Sigmoid colon (tissue), 7 donors: Measurements from ENCODE around the gene CCP110. TPM values are rescaled to one million over a fixed set of nuclear protein-coding genes. Genes with fewer than 3 reads are reported as not detected.

Experiments
- DNase-seq: peaks from one replicate; pipeline ENCODE4 v3.0.0-alpha.2; 2019
- H3K27ac ChIP-seq, 4 donors: fragments of 200-600 bp; sonication (generic); one replicate each; pipeline ENCODE4 v1.5.1; 2016 to 2019; ENCODE audit warnings: mild to moderate bottlenecking in 1 of 4
- H3K27me3 ChIP-seq, 3 donors: fragments of 200-600 bp; sonication (generic); one replicate each; pipeline ENCODE4 v1.5.1; 2019; ENCODE audit warnings: mild to moderate bottlenecking in 1 of 3
- H3K36me3 ChIP-seq, 4 donors: fragments of 200-600 bp; sonication (generic); one replicate each; pipeline ENCODE4 v1.5.1; 2016 to 2019
- H3K4me1 ChIP-seq, 4 donors: fragments of 200-600 bp; sonication (generic); one replicate each; pipeline ENCODE4 v1.5.1; 2017 to 2019
- H3K4me3 ChIP-seq, 4 donors: fragments of 200-600 bp; sonication (generic); one replicate each; pipeline ENCODE4 v1.5.1; 2017 to 2019; ENCODE audit warnings: mild to moderate bottlenecking in 2 of 4, moderate library complexity in 1 of 4
- H3K9me3 ChIP-seq, 4 donors: fragments of 200-600 bp in 3 of 4; sonication (generic) in 3 of 4; one replicate each; pipeline versions ENCODE4 v1.5.1 to v1.6.1; 2013 to 2019
- EP300 ChIP-seq, 4 donors: sonication (generic); formaldehyde crosslinking; IDR thresholded peaks; one replicate each; pipeline ENCODE4 v1.6.1; 2017; ENCODE audit warnings: antibody characterized with exemption in 4 of 4
- POLR2A ChIP-seq, 2 donors: fragments of 450-650 bp; IDR thresholded peaks; one replicate each; pipeline ENCODE4 v1.6.1; 2016; ENCODE audit warnings: antibody characterized with exemption in 2 of 2, mild to moderate bottlenecking in 2 of 2, moderate library complexity in 2 of 2
- POLR2AphosphoS5 ChIP-seq, 4 donors: sonication (generic); formaldehyde crosslinking; IDR thresholded peaks; one replicate each; pipeline ENCODE4 v1.6.1; 2017; ENCODE audit warnings: antibody characterized with exemption in 4 of 4
- WGBS, 2 donors: extraction: QIAGEN DNeasy Blood & Tissue Kit; methylation state at CpG; one replicate each; pipeline ENCODE4 v1.1.7; 2013; 5-methylcytosine and 5-hydroxymethylcytosine counted together
- intact Hi-C: fragments of 100-400 bp; cut with DNase I; formaldehyde crosslinking; loops from one replicate; pipeline ENCODE4 v1.15.1; 2023
- polyA plus RNA-seq, 3 donors: library from polyadenylated mRNA; stranded (reverse); fragments of 200-250 nt; gene quantifications; one replicate each; pipeline ENCODE4 v1.2.3, GENCODE V29; 2013
- total RNA-seq, 4 donors: library from RNA; depleted of rRNA; stranded (reverse); fragments of >200 nt; gene quantifications; one replicate each; pipeline ENCODE4 v1.1.0, GENCODE V29; 2016
- TF ChIP-seq, protein P1 (sequence below), 4 experiments: fragments of 450-650 bp in 3 of 4; fragments of 200-600 bp in 1 of 4; IDR thresholded peaks; one replicate each; pipeline ENCODE4 v1.5.1; 2016 to 2019; ENCODE audit warnings: antibody characterized with exemption in 4 of 4, mild to moderate bottlenecking in 3 of 4, moderate library complexity in 2 of 4
- donor health status: healthy with polysubstance abuse.
- donor health status: Bipolar disorder and iron deficiency.
- donor health status: healthy.

The CCP110 gene
- total and polyA plus RNA-seq, 7 donors = 2.4 to 20.7 (median 13.3) TPM

DNA sequence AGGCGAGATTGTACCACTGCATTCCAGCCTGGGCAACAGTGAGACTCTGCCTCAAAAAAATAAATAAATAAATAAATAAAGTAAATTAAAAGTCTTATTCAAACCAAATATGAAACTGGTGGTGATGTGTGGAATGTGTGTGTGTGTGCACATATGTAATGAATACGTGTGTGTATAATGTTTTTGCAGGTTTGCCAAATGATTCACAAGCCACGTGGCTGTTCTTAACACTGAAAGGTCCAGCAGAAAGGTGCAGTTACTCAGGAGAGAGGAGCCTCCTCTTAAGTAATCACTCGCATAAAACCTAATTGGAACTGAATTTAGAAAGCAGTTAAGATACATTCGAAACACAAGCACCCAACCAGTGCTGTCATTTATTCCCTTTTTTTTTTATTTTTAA is 24.7 kb upstream of the CCP110 start:
- Histone ChIP-seq H3K27ac (no peak overlapping the region), H3K4me3 (no peak overlapping the region), H3K36me3 (peaks cover 14 to 53% (median 19%) of the 10 kb centered on the region in 4 donors), H3K4me1 (no peaks in the 10 kb centered on the region), H3K27me3 (no peaks in the 10 kb centered on the region), H3K9me3 (no peaks in the 10 kb centered on the region)
- WGBS, 2 donors = 75 to 76% methylated on average over 5 of the region's 5 CpGs
- DNase-seq = no peak
- TF ChIP-seq, protein P1, sequence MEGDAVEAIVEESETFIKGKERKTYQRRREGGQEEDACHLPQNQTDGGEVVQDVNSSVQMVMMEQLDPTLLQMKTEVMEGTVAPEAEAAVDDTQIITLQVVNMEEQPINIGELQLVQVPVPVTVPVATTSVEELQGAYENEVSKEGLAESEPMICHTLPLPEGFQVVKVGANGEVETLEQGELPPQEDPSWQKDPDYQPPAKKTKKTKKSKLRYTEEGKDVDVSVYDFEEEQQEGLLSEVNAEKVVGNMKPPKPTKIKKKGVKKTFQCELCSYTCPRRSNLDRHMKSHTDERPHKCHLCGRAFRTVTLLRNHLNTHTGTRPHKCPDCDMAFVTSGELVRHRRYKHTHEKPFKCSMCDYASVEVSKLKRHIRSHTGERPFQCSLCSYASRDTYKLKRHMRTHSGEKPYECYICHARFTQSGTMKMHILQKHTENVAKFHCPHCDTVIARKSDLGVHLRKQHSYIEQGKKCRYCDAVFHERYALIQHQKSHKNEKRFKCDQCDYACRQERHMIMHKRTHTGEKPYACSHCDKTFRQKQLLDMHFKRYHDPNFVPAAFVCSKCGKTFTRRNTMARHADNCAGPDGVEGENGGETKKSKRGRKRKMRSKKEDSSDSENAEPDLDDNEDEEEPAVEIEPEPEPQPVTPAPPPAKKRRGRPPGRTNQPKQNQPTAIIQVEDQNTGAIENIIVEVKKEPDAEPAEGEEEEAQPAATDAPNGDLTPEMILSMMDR (IDR thresholded peaks at IDR 0.05) = no peak
- TF ChIP-seq POLR2A (IDR thresholded peaks at IDR 0.05) = no peak
- no peak for TF ChIP-seq POLR2AphosphoS5 (IDR thresholded peaks at IDR 0.05)
- no peak for TF ChIP-seq EP300 (IDR thresholded peaks at IDR 0.05)
- intact Hi-C loops = no loop called here

DNA sequence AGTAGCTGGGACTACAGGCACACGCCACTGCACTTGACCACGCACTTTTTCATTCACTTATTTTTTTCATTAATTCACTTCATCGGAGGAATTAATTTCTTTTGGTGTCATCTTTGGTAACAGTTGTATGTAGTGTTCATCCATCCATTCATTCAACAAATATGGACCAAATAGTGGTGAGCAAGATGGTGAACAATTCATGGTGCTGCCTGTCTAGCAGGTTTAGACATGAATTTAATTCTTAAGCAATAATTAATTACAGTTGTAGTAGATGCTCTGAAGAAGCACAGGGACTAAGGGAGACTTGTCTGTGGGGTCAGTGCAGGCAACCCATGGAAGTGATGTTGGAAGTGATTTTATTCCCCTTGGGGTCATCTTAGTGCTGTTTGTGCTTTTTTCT is 24.3 kb upstream of the CCP110 start:
- Histone ChIP-seq H3K36me3 (peaks cover 18 to 58% (median 24%) of the 10 kb centered on the region in 4 donors), H3K27me3 (no peaks in the 10 kb centered on the region), H3K27ac (no peak overlapping the region), H3K4me1 (no peaks in the 10 kb centered on the region), H3K4me3 (no peak overlapping the region), H3K9me3 (no peaks in the 10 kb centered on the region)
- 79 to 98% methylated on average over 3 of the region's 3 CpGs for WGBS, 2 donors
- intact Hi-C loops = no loop called here
- TF ChIP-seq, protein P1 (IDR thresholded peaks at IDR 0.05) = no peak
- TF ChIP-seq POLR2AphosphoS5 (IDR thresholded peaks at IDR 0.05) (no peak), POLR2A (IDR thresholded peaks at IDR 0.05) (no peak), EP300 (IDR thresholded peaks at IDR 0.05) (no peak)
- no peak for DNase-seq

DNA sequence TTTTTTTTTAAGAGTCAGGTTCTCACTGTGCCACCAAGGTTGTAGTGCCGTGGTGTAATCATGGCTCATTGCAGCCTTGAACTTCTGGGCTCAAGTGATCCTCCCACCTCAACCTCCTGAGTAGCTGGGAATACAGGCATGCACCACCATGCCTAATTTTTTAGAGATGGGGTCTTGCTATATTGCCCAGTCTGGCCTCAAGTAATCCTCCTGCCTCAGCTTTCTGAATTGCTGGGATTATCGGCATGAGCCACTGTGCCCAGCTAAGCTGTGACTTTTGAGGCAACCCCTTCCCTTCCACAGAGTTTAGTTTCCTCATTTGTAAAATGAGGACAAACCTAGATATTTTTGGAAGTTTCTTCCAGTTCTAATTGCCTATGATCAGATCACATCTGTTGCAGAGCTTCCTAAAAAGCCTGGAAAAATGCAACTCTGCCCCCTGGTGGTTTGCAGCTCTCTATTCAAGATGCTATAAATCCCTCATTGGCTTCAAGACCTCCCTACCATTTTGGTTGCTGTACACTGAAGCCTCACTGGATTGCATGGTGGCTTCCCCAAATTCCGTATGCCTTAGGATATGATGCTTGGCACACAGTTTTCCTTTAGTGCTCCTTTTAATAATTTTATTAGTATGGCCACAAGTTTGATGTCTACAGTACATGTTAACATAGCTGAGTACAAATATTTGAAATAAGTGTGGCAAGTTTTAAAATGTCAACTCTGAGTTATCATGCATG is 21.2 kb upstream of the CCP110 start:
- WGBS, 2 donors = 87 to 96% methylated on average over 3 of the region's 3 CpGs
- H3K27me3 ChIP-seq = no peaks in the 10 kb centered on the region
- no peak for TF ChIP-seq POLR2A (IDR thresholded peaks at IDR 0.05)
- TF ChIP-seq, protein P1 (IDR thresholded peaks at IDR 0.05) = peak; percentile 12 to 66 (median 55)
- H3K36me3 ChIP-seq = peaks cover 30 to 89% (median 37%) of the 10 kb centered on the region in 4 donors
- no peak overlapping the region for H3K4me3 ChIP-seq
- DNase-seq = peak; percentile 77
- no peaks in the 10 kb centered on the region for H3K9me3 ChIP-seq
- intact Hi-C loops = loop anchor here (2.0 to 5.0 kb wide), 2 partner anchors 115 to 418 kb away; no protein-coding TSS in a partner anchor
- H3K4me1 ChIP-seq = no peaks in the 10 kb centered on the region
- H3K27ac ChIP-seq = no peak overlapping the region

DNA sequence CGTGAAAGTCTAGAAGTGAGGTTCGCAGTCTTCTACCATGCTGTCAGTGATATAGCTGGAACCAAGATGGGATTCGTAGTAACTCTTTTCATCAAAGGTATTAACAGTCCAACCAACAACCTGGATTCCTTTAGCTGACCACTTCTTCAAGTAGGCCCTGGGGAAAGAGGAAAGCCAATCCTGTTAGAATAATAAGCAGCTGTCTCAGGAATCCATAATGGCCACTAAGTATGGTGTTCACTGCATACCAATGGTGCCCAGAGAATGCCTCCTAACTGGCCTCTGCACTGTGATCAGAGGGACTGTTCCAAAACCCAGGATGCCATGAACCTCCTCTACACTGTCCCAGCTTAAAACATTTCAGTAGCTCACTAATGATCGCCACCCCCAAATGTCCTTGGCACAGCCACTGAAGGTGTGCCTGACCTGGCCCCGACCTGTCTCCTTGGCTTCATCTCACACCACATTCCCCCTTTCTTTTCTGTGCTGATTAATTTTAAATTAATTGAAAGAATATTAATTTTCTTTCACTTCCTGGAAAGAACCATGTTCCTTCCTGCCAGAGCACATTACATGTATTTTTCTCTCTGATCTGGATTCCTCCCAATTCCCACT is 20.2 kb upstream of the CCP110 start:
- no peak overlapping the region for H3K4me3 ChIP-seq
- 96% methylated on average over 5 of the region's 5 CpGs for WGBS, 2 donors
- no peaks in the 10 kb centered on the region for H3K27me3 ChIP-seq
- no peaks in the 10 kb centered on the region for H3K4me1 ChIP-seq
- intact Hi-C loops = loop anchor here (2.0 to 5.0 kb wide), 2 partner anchors 116 to 419 kb away; no protein-coding TSS in a partner anchor
- no peak overlapping the region for H3K27ac ChIP-seq
- TF ChIP-seq, protein P1 (IDR thresholded peaks at IDR 0.05) = no peak
- no peak for TF ChIP-seq EP300 (IDR thresholded peaks at IDR 0.05)
- TF ChIP-seq POLR2A (IDR thresholded peaks at IDR 0.05) = no peak
- no peak for TF ChIP-seq POLR2AphosphoS5 (IDR thresholded peaks at IDR 0.05)
- H3K36me3 ChIP-seq = peaks cover 30 to 94% (median 37%) of the 10 kb centered on the region in 4 donors
- no peak for DNase-seq
- H3K9me3 ChIP-seq = no peaks in the 10 kb centered on the region
